A549 (cell line): Measurements from ENCODE around the gene CXADR. TPM values are rescaled to one million over a fixed set of nuclear protein-coding genes. Genes with fewer than 3 reads are reported as not detected.

Source experiments
- ATAC-seq, 2 experiments: fragments of 200-7000 bp in 1 of 2; fragments of >200 bp in 1 of 2; cut with Nextera tagmentation in 1 of 2; cut with Tn5 transposase in 1 of 2; 3 replicates each; pipeline versions ENCODE4 v1.8.0 to v1.9.1; 2018 to 2020; ENCODE audit warnings: mild to moderate bottlenecking in 1 of 2, moderate library complexity in 1 of 2
- CTCF ChIA-PET: fragments of 300-600 bp; sonication (Branson Sonifier 250); formaldehyde crosslinking; extraction: SDS; loops from one replicate; lab custom pipeline; 2021; ENCODE audit warnings: antibody characterized with exemption, inconsistent platforms; lab: Yijun Ruan, JAX
- POLR2A ChIA-PET: fragments of 350-600 bp; formaldehyde crosslinking; extraction: SDS; loops from one replicate; lab custom pipeline; 2021; ENCODE audit warnings: antibody characterized with exemption, inconsistent platforms; lab: Yijun Ruan, JAX
- DNase-seq, 2 experiments: peaks; one replicate each; pipeline versions ENCODE4 v3.0.0 to v3.0.0-alpha.2; 2011 to 2016; ENCODE audit warnings: low read depth in 1 of 2, low spot score in 1 of 2
- FAIRE-seq: peaks from 2 replicates; lab custom pipeline; 2011; peaks lifted over from hg19 to GRCh38; lab: Jason Lieb, UNC
- H3K27ac ChIP-seq, 2 experiments: fragments of >200 bp; sonication (Bioruptor Twin); formaldehyde crosslinking; 3 replicates each; pipeline ENCODE4 v1.5.1; 2016 to 2017
- H3K4me1 ChIP-seq: fragments of >200 bp; sonication (Bioruptor Twin); formaldehyde crosslinking; 3 replicates; pipeline ENCODE4 v1.6.1; 2016
- H3K4me2 ChIP-seq: fragments of >200 bp; sonication (Bioruptor Twin); formaldehyde crosslinking; 3 replicates; pipeline ENCODE4 v1.6.1; 2016
- H3K4me3 ChIP-seq: fragments of >200 bp; sonication (Bioruptor Twin); formaldehyde crosslinking; 3 replicates; pipeline ENCODE4 v1.5.1; 2016
- H3K9me3 ChIP-seq: fragments of >200 bp; sonication (Bioruptor Twin); formaldehyde crosslinking; 3 replicates; pipeline ENCODE4 v1.6.1; 2016
- ATOH8 ChIP-seq: fragments of 250-450 bp; sonication (Bioruptor Pico); IDR thresholded peaks from 2 replicates; pipeline ENCODE4 v1.5.0; 2020; ENCODE audit warnings: low read depth, mild to moderate bottlenecking, moderate library complexity
- BCL3 ChIP-seq: fragments of >200 bp; sonication (Bioruptor Twin); formaldehyde crosslinking; IDR thresholded peaks from 3 replicates; pipeline ENCODE4 v1.6.1; 2016
- BHLHE40 ChIP-seq: IDR thresholded peaks from 2 replicates; pipeline ENCODE4 v1.6.1; 2012; ENCODE audit warnings: low read depth, low read length, inconsistent platforms
- CBX2 ChIP-seq: fragments of 200-600 bp; sonication (generic); IDR thresholded peaks from 2 replicates; pipeline ENCODE4 v1.6.1; 2016; ENCODE audit warnings: low read depth, mild to moderate bottlenecking, borderline replicate concordance
- CBX8 ChIP-seq: fragments of 200-600 bp; sonication (generic); IDR thresholded peaks from 2 replicates; pipeline ENCODE4 v1.6.1; 2016
- ESRRA ChIP-seq: fragments of 150-350 bp; IDR thresholded peaks from 2 replicates; pipeline ENCODE4 v1.6.1; 2014; ENCODE audit warnings: mild to moderate bottlenecking, low read length, borderline replicate concordance
- HDAC2 ChIP-seq: fragments of 200-600 bp; sonication (generic); IDR thresholded peaks from 2 replicates; pipeline ENCODE4 v1.6.1; 2016
- HES2 ChIP-seq: fragments of >200 bp; sonication (Bioruptor Twin); formaldehyde crosslinking; IDR thresholded peaks from 2 replicates; pipeline ENCODE4 v1.6.1; 2016
- HEYL ChIP-seq: fragments of 250-450 bp; sonication (Bioruptor Pico); IDR thresholded peaks from 2 replicates; pipeline ENCODE4 v1.8.0; 2021; ENCODE audit warnings: mild to moderate bottlenecking, moderate library complexity
- HMGXB4 ChIP-seq: fragments of 250-450 bp; sonication (Bioruptor Pico); IDR thresholded peaks from 2 replicates; pipeline ENCODE4 v1.5.0; 2021; ENCODE audit warnings: mild to moderate bottlenecking, moderate library complexity, borderline replicate concordance
- HOXA7 ChIP-seq: fragments of 250-450 bp; sonication (Bioruptor Pico); IDR thresholded peaks from 2 replicates; pipeline ENCODE4 v1.5.0; 2020; ENCODE audit warnings: mild to moderate bottlenecking, moderate library complexity
- KDM1A ChIP-seq: fragments of 200-600 bp; sonication (generic); IDR thresholded peaks from 2 replicates; pipeline ENCODE4 v1.6.1; 2016; ENCODE audit warnings: low read depth, mild to moderate bottlenecking
- KDM5A ChIP-seq: fragments of 200-600 bp; sonication (generic); IDR thresholded peaks from 2 replicates; pipeline ENCODE4 v1.6.1; 2016; ENCODE audit warnings: antibody characterized with exemption, mild to moderate bottlenecking
- MAX ChIP-seq: IDR thresholded peaks from 2 replicates; pipeline ENCODE4 v1.6.1; 2012
- MYC ChIP-seq: IDR thresholded peaks from 2 replicates; pipeline ENCODE4 v1.6.1; 2012; ENCODE audit warnings: mild to moderate bottlenecking, inconsistent platforms, low read length, improper control_type of control experiment, borderline replicate concordance
- NFE2L2 ChIP-seq: fragments of 150-350 bp; conservative IDR thresholded peaks from 2 replicates; pipeline ENCODE4 v1.6.1; 2014; ENCODE audit warnings: low read length
- NPAS2 ChIP-seq: fragments of 250-450 bp; sonication (Bioruptor Pico); IDR thresholded peaks from 2 replicates; pipeline ENCODE4 v1.8.0; 2022; ENCODE audit warnings: mild to moderate bottlenecking, moderate library complexity, borderline replicate concordance
- PHF8 ChIP-seq: fragments of 200-600 bp; sonication (generic); IDR thresholded peaks from 2 replicates; pipeline ENCODE4 v1.6.1; 2016; ENCODE audit warnings: low read depth, mild to moderate bottlenecking, antibody characterized with exemption, moderate library complexity, borderline replicate concordance
- POLR2A ChIP-seq: IDR thresholded peaks from 2 replicates; pipeline ENCODE4 v1.6.1; 2012; ENCODE audit warnings: mild to moderate bottlenecking, low read length
- RARB ChIP-seq: fragments of 250-450 bp; sonication (Bioruptor Pico); IDR thresholded peaks from 2 replicates; pipeline ENCODE4 v1.8.0; 2021; ENCODE audit warnings: mild to moderate bottlenecking, moderate library complexity
- SMC3 ChIP-seq: fragments of >200 bp; sonication (Bioruptor Twin); formaldehyde crosslinking; IDR thresholded peaks from 3 replicates; pipeline ENCODE4 v1.6.1; 2018; ENCODE audit warnings: inconsistent platforms
- SREBF2 ChIP-seq: fragments of 450-650 bp; IDR thresholded peaks from 2 replicates; pipeline ENCODE4 v1.6.1; 2014; ENCODE audit warnings: mild to moderate bottlenecking, moderate library complexity
- WGBS: methylation state at CpG from one replicate; pipeline ENCODE4 v1.1.6; 2017; ENCODE audit errors: missing lambda C conversion rate; 5-methylcytosine and 5-hydroxymethylcytosine counted together
- polyA minus RNA-seq: library from RNA; depleted of rRNA, polyadenylated mRNA; stranded (reverse); fragments of >200 nt; gene quantifications from 2 replicates; pipeline ENCODE4 v1.2.3, GENCODE V29; 2011; rRNA and poly(A)+ RNA removed
- polyA plus RNA-seq, 4 experiments: library from polyadenylated mRNA; depleted of rRNA in 3 of 4; stranded (reverse); fragments of >200 nt; fragmentation: RNase III in 1 of 4; extraction: RNeasy Plus Mini Kit Qiagen cat#74134 plus additional on column Dnase treatment in 1 of 4; gene quantifications; 2 replicates in 3 of 4; 3 replicates in 1 of 4; pipeline ENCODE4 v1.2.3, GENCODE V29; 2011 to 2017
- TF ChIP-seq, protein P1 (sequence below): fragments of >200 bp; sonication (Bioruptor Twin); formaldehyde crosslinking; IDR thresholded peaks from 3 replicates; pipeline ENCODE4 v1.5.1; 2016

CXADR gene
- polyA plus RNA-seq (2011; rRNA removed) (20.3 and 21.7 TPM in 2 replicates), polyA plus RNA-seq (2017; fragmentation: RNase III; extraction: RNeasy Plus Mini Kit Qiagen cat#74134 plus additional on column Dnase treatment) (6.4 to 7.7 TPM (median 6.6 TPM) in 3 replicates), polyA minus RNA-seq (16.8 and 19.7 TPM in 2 replicates)
- 2.7 and 3.0 TPM in 2 replicates for polyA plus RNA-seq (2012; cell fraction: cytosol; rRNA removed)
- 1.4 and 1.6 TPM in 2 replicates for polyA plus RNA-seq (2012; cell fraction: nucleus; rRNA removed)

DNA sequence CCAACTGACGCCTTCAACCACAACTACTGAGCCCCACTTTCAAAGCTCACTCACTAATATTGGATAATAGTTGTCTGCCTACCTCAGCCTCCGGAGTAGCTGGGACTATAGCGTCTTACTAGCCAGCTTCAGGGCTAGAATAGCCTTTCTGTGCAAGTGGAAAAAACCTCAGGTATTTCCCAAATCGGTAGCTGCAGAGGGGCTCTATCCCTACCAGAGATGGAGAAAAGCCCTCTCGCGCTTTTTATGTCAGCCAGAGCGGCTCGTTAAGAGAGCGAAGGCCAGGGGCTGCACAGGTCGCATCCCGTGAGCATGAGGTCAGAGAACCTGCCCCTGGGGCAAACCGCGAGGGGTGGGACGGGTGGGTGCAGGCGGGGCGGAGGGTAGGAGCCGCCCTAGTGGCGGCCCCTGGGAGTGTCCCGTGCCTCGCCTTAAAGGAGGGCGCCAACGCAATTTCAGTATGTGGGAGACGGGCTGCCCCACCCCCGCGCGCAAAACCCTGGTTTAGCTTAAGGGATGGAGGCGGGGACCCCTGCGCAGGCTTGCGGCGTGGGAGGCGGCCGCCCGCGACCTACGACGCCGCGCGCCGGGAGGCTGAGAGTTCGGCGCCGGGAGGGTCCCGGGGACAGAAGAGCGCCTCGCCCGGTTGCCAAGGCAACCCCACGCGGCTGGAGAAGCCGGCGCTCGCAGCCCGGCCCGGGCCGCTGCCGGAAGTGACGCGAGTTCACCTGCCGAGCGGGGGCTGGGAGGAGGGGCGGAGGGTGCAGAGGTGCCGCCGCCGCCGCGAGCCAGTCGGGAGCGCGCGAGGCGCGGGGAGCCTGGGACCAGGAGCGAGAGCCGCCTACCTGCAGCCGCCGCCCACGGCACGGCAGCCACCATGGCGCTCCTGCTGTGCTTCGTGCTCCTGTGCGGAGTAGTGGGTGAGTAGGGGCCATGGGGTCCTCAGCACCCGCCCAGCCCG, at the start of gene CXADR:
CXADR (plus strand) TSS at position 791 of the 961 bp plus-strand sequence; CDS start at position 878, 87 bp downstream.
- ATAC-seq (peak; percentile 90), FAIRE-seq (no peak), DNase-seq (peak; percentile 57 to 81)
- H3K4me1 ChIP-seq, result peaks cover 9% of the 10 kb centered on the region
- ChIA-PET CTCF (interaction anchor here (0.6 to 2.0 kb wide), 16 partner anchors 9 to 126 kb away, joined by 3 to 8 read pairs (median 4); no protein-coding TSS in a partner anchor), POLR2A (interaction anchor here (1.0 kb wide), 2 partner anchors 42 to 58 kb away, joined by 3 read pairs; no protein-coding TSS in a partner anchor)
- 2% methylated on average over 9 of the region's 83 CpGs for WGBS
- TF ChIP-seq ESRRA (no peak), HMGXB4 (no peak), KDM1A (no peak), RARB (CRISPR knock-in tag) (no peak), HDAC2 (no peak), MYC (0 out of 2 replicates have a peak, but pooled peaks have one; percentile 17), NFE2L2 (no peak), HEYL (CRISPR knock-in tag) (no peak), PHF8 (peak; percentile 76; the same call in 1 of the 2 replicates), NPAS2 (CRISPR knock-in tag) (no peak), HES2 (no peak), CBX8 (no peak), HOXA7 (CRISPR knock-in tag) (no peak), KDM5A (no peak), SREBF2 (no peak), CBX2 (no peak), BCL3 (0 out of 3 replicates have a peak, but pooled peaks have one; percentile 31), MAX (peak; percentile 23; the same call in 1 of the 2 replicates), BHLHE40 (no peak), SMC3 (peak; percentile 4; the same call in 2 of the 3 replicates), ATOH8 (no peak), POLR2A (peak; percentile 73)
- TF ChIP-seq, protein P1, sequence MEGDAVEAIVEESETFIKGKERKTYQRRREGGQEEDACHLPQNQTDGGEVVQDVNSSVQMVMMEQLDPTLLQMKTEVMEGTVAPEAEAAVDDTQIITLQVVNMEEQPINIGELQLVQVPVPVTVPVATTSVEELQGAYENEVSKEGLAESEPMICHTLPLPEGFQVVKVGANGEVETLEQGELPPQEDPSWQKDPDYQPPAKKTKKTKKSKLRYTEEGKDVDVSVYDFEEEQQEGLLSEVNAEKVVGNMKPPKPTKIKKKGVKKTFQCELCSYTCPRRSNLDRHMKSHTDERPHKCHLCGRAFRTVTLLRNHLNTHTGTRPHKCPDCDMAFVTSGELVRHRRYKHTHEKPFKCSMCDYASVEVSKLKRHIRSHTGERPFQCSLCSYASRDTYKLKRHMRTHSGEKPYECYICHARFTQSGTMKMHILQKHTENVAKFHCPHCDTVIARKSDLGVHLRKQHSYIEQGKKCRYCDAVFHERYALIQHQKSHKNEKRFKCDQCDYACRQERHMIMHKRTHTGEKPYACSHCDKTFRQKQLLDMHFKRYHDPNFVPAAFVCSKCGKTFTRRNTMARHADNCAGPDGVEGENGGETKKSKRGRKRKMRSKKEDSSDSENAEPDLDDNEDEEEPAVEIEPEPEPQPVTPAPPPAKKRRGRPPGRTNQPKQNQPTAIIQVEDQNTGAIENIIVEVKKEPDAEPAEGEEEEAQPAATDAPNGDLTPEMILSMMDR, result peak; percentile 40
- peak within 1 kb of the TSS; percentile 89 for H3K4me2 ChIP-seq
- no peaks in the 10 kb centered on the region for H3K9me3 ChIP-seq
- H3K27ac ChIP-seq, result peak within 1 kb of the TSS; percentile 94 to 99
- peak within 1 kb of the TSS; percentile 94 for H3K4me3 ChIP-seq
